OCI-LY7 (cell line): ENCODE measurements around the gene LRCOL1. TPM values are rescaled to one million over a fixed set of nuclear protein-coding genes. Genes with fewer than 3 reads are reported as not detected.

Source experiments
- BruUV-seq: library from RNA; stranded (reverse); fragments of 400-500 nt; replicated peaks from 2 replicates; lab custom pipeline; 2021; lab: Mats Ljungman, UMichigan
- CTCF ChIA-PET: fragments of 300-600 bp; sonication (Branson Sonifier 250); formaldehyde crosslinking; loops from one replicate; lab custom pipeline; 2022; ENCODE audit warnings: antibody characterized with exemption; ENCODE audit not compliant: unreplicated experiment; lab: Charles Lee
- POLR2A ChIA-PET: fragments of 300-600 bp; sonication (Branson Sonifier 250); formaldehyde crosslinking; loops from one replicate; lab custom pipeline; 2022; ENCODE audit warnings: antibody characterized with exemption; lab: Charles Lee
- DNase-seq: peaks from one replicate; pipeline ENCODE4 v3.0.0-alpha.2; 2015; ENCODE audit warnings: low spot score
- H2AFZ ChIP-seq: fragments of 200-600 bp; sonication (generic), shearing (Covaris generic); 2 replicates; pipeline ENCODE4 v1.6.1; 2014; ENCODE audit warnings: mild to moderate bottlenecking, antibody characterized with exemption, low read length, moderate library complexity
- H3K27ac ChIP-seq: fragments of 200-600 bp; sonication (generic); 2 replicates; pipeline ENCODE4 v1.5.1; 2014; ENCODE audit warnings: mixed run types, low read depth, mild to moderate bottlenecking, moderate library complexity, low read length, inconsistent platforms; ENCODE audit not compliant: poor library complexity, severe bottlenecking
- H3K36me3 ChIP-seq: fragments of 200-600 bp; sonication (generic); 2 replicates; pipeline ENCODE4 v1.6.1; 2014; ENCODE audit warnings: mild to moderate bottlenecking, antibody characterized with exemption, low read length, moderate library complexity, mixed read lengths; ENCODE audit not compliant: insufficient read depth
- H3K4me1 ChIP-seq: fragments of 200-600 bp; sonication (generic); 2 replicates; pipeline ENCODE4 v1.5.1; 2014; ENCODE audit warnings: mild to moderate bottlenecking, low read length; ENCODE audit not compliant: insufficient read depth, poor library complexity, severe bottlenecking
- H3K4me2 ChIP-seq: fragments of 200-600 bp; sonication (generic); 2 replicates; pipeline ENCODE4 v1.6.1; 2014; ENCODE audit warnings: mild to moderate bottlenecking, low read length
- H3K4me3 ChIP-seq: fragments of 200-600 bp; sonication (generic); 2 replicates; pipeline ENCODE4 v1.5.1; 2014; ENCODE audit warnings: mild to moderate bottlenecking, low read depth, low read length; ENCODE audit not compliant: poor library complexity, severe bottlenecking
- H3K79me2 ChIP-seq: fragments of 200-600 bp; sonication (generic); 2 replicates; pipeline ENCODE4 v1.6.1; 2016; ENCODE audit warnings: low read depth, mild to moderate bottlenecking, low read length, moderate library complexity, mixed read lengths; ENCODE audit not compliant: insufficient read depth
- H3K9me2 ChIP-seq: fragments of 200-600 bp; sonication (generic); 2 replicates; pipeline ENCODE4 v1.6.1; 2016; ENCODE audit warnings: mild to moderate bottlenecking, low read length, mixed read lengths; ENCODE audit not compliant: insufficient read depth
- H3K9me3 ChIP-seq: fragments of 200-600 bp; sonication (generic); 2 replicates; pipeline ENCODE4 v1.6.1; 2014; ENCODE audit warnings: mild to moderate bottlenecking, mixed run types, low read length, mixed read lengths
- H4K20me1 ChIP-seq: fragments of 200-600 bp; sonication (generic); 2 replicates; pipeline ENCODE4 v1.6.1; 2014; ENCODE audit warnings: mild to moderate bottlenecking, antibody characterized with exemption, low read length, moderate library complexity, mixed read lengths; ENCODE audit not compliant: insufficient read depth
- EZH2phosphoT487 ChIP-seq: fragments of 200-600 bp; sonication (generic); IDR thresholded peaks from 2 replicates; pipeline ENCODE4 v1.6.1; 2018; ENCODE audit warnings: low read depth, borderline replicate concordance, mild to moderate bottlenecking, mixed run types, antibody characterized with exemption, low read length, moderate library complexity, mixed read lengths
- intact Hi-C: fragments of 100-400 bp; cut with micrococcal nuclease; formaldehyde crosslinking; loops from one replicate; pipeline ENCODE4 v1.10.0; 2022; ENCODE audit not compliant: unreplicated experiment
- microRNA-seq: library from miRNA; unstranded; fragments of <30 nt; microRNA quantifications from one replicate; pipeline ENCODE4 v1.2.0, GENCODE V29; 2022; ENCODE audit warnings: borderline replicate concordance
- small RNA-seq: library from RNA; depleted of rRNA; stranded (forward); fragments of <200 nt; gene quantifications from one replicate; pipeline ENCODE3, GENCODE V24; 2014
- total RNA-seq, 2 experiments: library from RNA; depleted of rRNA in 1 of 2; stranded (reverse); fragments of >200 nt in 1 of 2; shearing (Covaris generic) in 1 of 2; gene quantifications; 2 replicates each; pipeline ENCODE4 v1.2.3, GENCODE V29; 2014 to 2022
- TF ChIP-seq, protein P1 (sequence below): fragments of 200-600 bp; sonication (generic); conservative IDR thresholded peaks from 2 replicates; pipeline ENCODE4 v1.5.1; 2014; ENCODE audit warnings: mild to moderate bottlenecking, antibody characterized with exemption, low read length, moderate library complexity, mixed read lengths

LRCOL1 gene
- total RNA-seq, 2 experiments from 2014 or later = not detected

DNA sequence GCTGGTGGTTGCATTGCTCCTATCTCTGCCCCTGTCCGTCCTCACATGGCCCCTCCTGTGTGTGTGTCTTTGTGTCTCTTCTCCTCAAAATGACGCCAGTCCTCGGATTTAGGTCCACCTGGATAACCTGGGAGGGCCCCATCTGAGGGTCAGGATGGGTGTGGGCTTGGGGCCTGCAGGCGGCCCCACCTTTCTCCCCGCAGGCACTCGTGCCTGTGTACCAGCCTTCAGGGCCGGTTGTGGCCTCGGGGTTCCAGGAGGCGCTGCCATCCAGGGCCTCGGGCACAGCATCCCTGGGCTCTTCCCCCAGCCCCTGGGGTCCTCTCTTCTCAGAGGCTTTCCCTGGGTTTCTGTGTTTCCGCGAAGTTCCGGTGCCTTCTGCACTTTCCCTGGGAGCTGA lies 54.7 kb downstream of the LRCOL1 start:
- Histone ChIP-seq H4K20me1 (no peaks in the 10 kb centered on the region), H3K79me2 (no peaks in the 10 kb centered on the region), H3K9me3 (no peaks in the 10 kb centered on the region), H3K4me1 (peaks cover 13% of the 10 kb centered on the region), H3K36me3 (no peaks in the 10 kb centered on the region), H3K9me2 (no peaks in the 10 kb centered on the region), H2AFZ (no peak overlapping the region), H3K4me3 (no peak overlapping the region), H3K27ac (no peak overlapping the region), H3K4me2 (no peak overlapping the region)
- no peak for DNase-seq
- intact Hi-C loops = no loop called here
- no peak for TF ChIP-seq EZH2phosphoT487
- TF ChIP-seq, protein P1, sequence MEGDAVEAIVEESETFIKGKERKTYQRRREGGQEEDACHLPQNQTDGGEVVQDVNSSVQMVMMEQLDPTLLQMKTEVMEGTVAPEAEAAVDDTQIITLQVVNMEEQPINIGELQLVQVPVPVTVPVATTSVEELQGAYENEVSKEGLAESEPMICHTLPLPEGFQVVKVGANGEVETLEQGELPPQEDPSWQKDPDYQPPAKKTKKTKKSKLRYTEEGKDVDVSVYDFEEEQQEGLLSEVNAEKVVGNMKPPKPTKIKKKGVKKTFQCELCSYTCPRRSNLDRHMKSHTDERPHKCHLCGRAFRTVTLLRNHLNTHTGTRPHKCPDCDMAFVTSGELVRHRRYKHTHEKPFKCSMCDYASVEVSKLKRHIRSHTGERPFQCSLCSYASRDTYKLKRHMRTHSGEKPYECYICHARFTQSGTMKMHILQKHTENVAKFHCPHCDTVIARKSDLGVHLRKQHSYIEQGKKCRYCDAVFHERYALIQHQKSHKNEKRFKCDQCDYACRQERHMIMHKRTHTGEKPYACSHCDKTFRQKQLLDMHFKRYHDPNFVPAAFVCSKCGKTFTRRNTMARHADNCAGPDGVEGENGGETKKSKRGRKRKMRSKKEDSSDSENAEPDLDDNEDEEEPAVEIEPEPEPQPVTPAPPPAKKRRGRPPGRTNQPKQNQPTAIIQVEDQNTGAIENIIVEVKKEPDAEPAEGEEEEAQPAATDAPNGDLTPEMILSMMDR = no peak
- no TSS peak for BruUV-seq
- CTCF ChIA-PET = no interaction called here
- POLR2A ChIA-PET = no interaction called here

DNA sequence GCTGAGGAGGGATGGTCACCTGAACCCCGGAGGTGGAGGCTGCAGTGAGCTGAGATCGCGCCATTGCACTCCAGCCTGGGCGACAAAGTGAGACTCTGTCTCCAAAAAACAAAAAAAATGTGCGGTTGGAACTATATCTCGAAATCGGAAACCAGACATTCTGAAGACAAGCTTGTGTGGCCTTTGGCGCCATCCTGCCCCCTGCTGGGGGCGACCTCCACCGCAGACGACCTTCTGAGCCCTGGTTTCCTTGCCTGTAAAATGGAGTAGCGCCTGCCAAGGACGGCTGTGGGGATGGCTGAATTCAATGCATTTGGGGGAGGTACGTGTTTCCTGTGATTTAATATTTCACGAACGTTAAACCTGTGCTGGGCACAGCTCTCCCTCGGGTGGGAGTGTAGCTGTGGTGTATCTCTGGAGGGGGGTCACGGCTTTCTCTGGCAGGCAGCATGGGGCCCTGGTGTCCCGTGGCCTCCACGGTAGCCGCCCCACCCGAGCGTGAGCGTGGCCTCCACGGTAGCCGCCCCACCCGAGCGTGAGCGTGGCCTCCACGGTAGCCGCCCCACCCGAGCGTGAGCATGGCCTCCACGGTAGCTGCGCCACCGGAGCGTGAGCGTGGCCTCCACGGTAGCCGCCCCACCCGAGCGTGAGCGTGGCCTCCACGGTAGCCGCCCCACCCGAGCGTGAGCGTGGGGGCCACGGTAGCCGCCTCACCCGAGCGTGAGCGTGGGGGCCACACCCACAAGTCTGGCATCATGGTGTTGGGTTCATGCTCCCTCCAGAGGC lies 55.3 kb downstream of the LRCOL1 start:
- intact Hi-C loops = no loop called here
- CTCF ChIA-PET = no interaction called here
- Histone ChIP-seq H3K4me1 (peaks cover 11% of the 10 kb centered on the region), H3K9me2 (no peaks in the 10 kb centered on the region), H3K79me2 (no peaks in the 10 kb centered on the region), H3K9me3 (no peaks in the 10 kb centered on the region), H3K36me3 (no peaks in the 10 kb centered on the region), H2AFZ (no peak overlapping the region), H3K4me2 (no peak overlapping the region), H4K20me1 (no peaks in the 10 kb centered on the region), H3K4me3 (no peak overlapping the region), H3K27ac (no peak overlapping the region)
- TF ChIP-seq EZH2phosphoT487 = no peak
- TF ChIP-seq, protein P1 = peak; percentile 66
- no TSS peak for BruUV-seq
- peak; percentile 26 for DNase-seq
- POLR2A ChIA-PET = no interaction called here

Small RNA genes within 50 kb of the gene (microRNA-seq; reads per million reads assigned to microRNA genes)
- gene MIR6763 = 3.0 reads per million

Small RNA genes within 50 kb of the gene (small RNA-seq; reads per million reads assigned to genes)
- not detected for gene MIR6763

Other genes starting within 250 kb of the LRCOL1 start
- 8.0 and 24.6 TPM in 2 replicates for gene FBRSL1, start 120.4 kb downstream of the LRCOL1 start, total RNA-seq (2014; rRNA removed; shearing (Covaris generic))
- 83.5 and 87.8 TPM in 2 replicates for gene FBRSL1, start 120.4 kb downstream of the LRCOL1 start, total RNA-seq (2022)
- not detected in 2 replicates for gene P2RX2, start 8.2 kb upstream of the LRCOL1 start, total RNA-seq (2014; rRNA removed; shearing (Covaris generic))
- not detected in 2 replicates for gene P2RX2, start 8.2 kb upstream of the LRCOL1 start, total RNA-seq (2022)
- gene POLE, start 76.8 kb upstream of the LRCOL1 start, total RNA-seq (2014; rRNA removed; shearing (Covaris generic)) = 157 and 159 TPM in 2 replicates
- gene POLE, start 76.8 kb upstream of the LRCOL1 start, total RNA-seq (2022) = 230 and 255 TPM in 2 replicates
- gene PXMP2, start 77.0 kb upstream of the LRCOL1 start, total RNA-seq (2014; rRNA removed; shearing (Covaris generic)) = 97.3 and 103 TPM in 2 replicates
- gene PXMP2, start 77.0 kb upstream of the LRCOL1 start, total RNA-seq (2022) = 58.1 and 62.4 TPM in 2 replicates
- gene PGAM5, start 100.3 kb upstream of the LRCOL1 start, total RNA-seq (2014; rRNA removed; shearing (Covaris generic)) = 94.9 and 97.2 TPM in 2 replicates
- gene PGAM5, start 100.3 kb upstream of the LRCOL1 start, total RNA-seq (2022) = 86.5 and 95.6 TPM in 2 replicates
- 88.0 and 95.4 TPM in 2 replicates for gene ANKLE2, start 151.2 kb upstream of the LRCOL1 start, total RNA-seq (2014; rRNA removed; shearing (Covaris generic))
- 113 and 121 TPM in 2 replicates for gene ANKLE2, start 151.2 kb upstream of the LRCOL1 start, total RNA-seq (2022)
- 51.2 and 53.8 TPM in 2 replicates for gene GOLGA3, start 218.3 kb upstream of the LRCOL1 start, total RNA-seq (2014; rRNA removed; shearing (Covaris generic))
- gene GOLGA3, start 218.3 kb upstream of the LRCOL1 start, total RNA-seq (2022) = 72.8 and 77.9 TPM in 2 replicates